Naive thymus-derived CD8-positive, alpha-beta T cell (primary cell): Measurements from ENCODE around the gene CASP3. TPM values are rescaled to one million over a fixed set of nuclear protein-coding genes. Genes with fewer than 3 reads are reported as not detected.
A peak's percentile ranks its signal among the peaks of the same experiment; 100 is the strongest.
"Not testable (repeated sequence)": the region's sequence is repeated elsewhere in the genome, so short reads cannot be mapped to it uniquely, and the experiment has no call there.

Experiments used
- ATAC-seq, 2 donors: fragments of 150-1000 bp; cut with Tn5 transposase in 1 of 2; sonication (Bioruptor Pico), chemical (Tn5 transposase) in 1 of 2; 1 replicate in 1 of 2; 2 replicates in 1 of 2; pipeline ENCODE4 v1.10.0; 2021; ENCODE audit warnings: mild to moderate bottlenecking in 2 of 2, moderate library complexity in 2 of 2
- POLR2A ChIA-PET: fragments of 350-600 bp; sonication (Branson Sonifier 250); formaldehyde crosslinking; loops from one replicate; lab custom pipeline; 2021; ENCODE audit warnings: antibody characterized with exemption; lab: Charles Lee
- DNase-seq, 10 donors: peaks; one replicate each; pipeline versions ENCODE4 v3.0.0 to v3.0.0-alpha.2; 2020 to 2022
- H3K27ac Mint-ChIP-seq, 10 donors: one replicate each; pipeline ENCODE4 v1.8.0; 2020 to 2022; ENCODE audit warnings: mild to moderate bottlenecking in 10 of 10, mixed read lengths in 10 of 10, moderate library complexity in 4 of 10, inconsistent platforms in 1 of 10
- H3K27me3 Mint-ChIP-seq, 5 donors: one replicate each; pipeline ENCODE4 v1.8.0; 2021 to 2022; ENCODE audit warnings: mixed read lengths in 5 of 5
- H3K36me3 Mint-ChIP-seq, 3 donors: one replicate each; pipeline ENCODE4 v1.8.0; 2020 to 2022; ENCODE audit warnings: mixed read lengths in 3 of 3, mild to moderate bottlenecking in 2 of 3, inconsistent platforms in 1 of 3
- H3K4me1 Mint-ChIP-seq, 4 donors: one replicate each; pipeline ENCODE4 v1.8.0; 2021 to 2022; ENCODE audit warnings: mixed read lengths in 4 of 4
- H3K4me3 Mint-ChIP-seq, 10 donors: one replicate each; pipeline ENCODE4 v1.8.0; 2020 to 2022; ENCODE audit warnings: mild to moderate bottlenecking in 10 of 10, mixed read lengths in 10 of 10, moderate library complexity in 6 of 10, inconsistent platforms in 1 of 10
- H3K9me3 Mint-ChIP-seq, 9 donors: one replicate each; pipeline ENCODE4 v1.8.0; 2020 to 2022; ENCODE audit warnings: mixed read lengths in 9 of 9, mild to moderate bottlenecking in 3 of 9, inconsistent platforms in 1 of 9, moderate library complexity in 1 of 9
- polyA plus RNA-seq, 3 donors: library from polyadenylated mRNA; unstranded; fragments of 300-500 nt; fragmentation: Illumina TruSeq; gene quantifications; one replicate each; pipeline ENCODE4 v1.2.3, GENCODE V29; 2021
- total RNA-seq, 8 experiments: library from RNA in 2 of 8; stranded (reverse) in 2 of 8; gene quantifications; one replicate each; pipeline ENCODE4 v1.2.3 and lab custom pipeline; 2021 to 2026

Gene CASP3
- total and polyA plus RNA-seq, 5 experiments from 2014 or later, result 1.9 to 22.8 (median 4.7) TPM

DNA sequence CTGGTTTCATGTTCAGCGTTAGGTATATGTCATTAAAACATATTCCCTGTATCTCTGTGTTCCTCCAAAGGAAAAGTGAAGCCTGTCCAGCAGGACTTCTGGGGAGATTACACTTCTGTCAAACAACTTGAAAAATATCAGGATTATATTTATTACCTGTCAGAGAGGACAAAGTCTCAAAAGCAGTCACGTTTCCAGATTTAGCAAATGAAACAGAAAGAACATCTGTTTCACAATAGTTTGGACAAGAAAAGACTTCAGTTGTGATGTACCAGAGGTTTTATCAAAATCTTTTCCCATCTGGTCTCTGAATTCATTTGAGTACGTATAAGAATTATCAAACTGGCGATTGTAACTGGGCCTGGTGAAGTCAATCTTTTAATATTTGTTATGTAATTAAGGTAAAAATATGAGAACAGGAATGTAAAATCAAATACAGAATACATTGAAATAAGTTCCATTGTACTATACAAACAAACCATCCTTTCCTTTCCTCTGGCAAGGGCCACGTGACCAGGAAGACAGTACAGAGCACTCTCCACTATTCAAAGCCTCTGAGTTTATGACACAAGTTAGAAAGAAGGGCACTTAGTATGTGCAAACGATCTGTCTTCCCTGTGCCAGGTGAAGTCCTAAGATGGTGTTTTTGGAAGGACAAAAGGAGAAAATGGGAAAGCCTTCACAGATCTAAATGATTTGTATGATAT is 3.2 kb downstream of the CASP3 start:
- POLR2A ChIA-PET, result no interaction called here
- ATAC-seq, result no peak
- Mint-ChIP-seq H3K4me1 (peaks cover 33 to 76% (median 67%) of the 10 kb centered on the region in 4 donors), H3K27me3 (no peaks in the 10 kb centered on the region), H3K27ac (peak overlapping the region; percentile 50 to 98 (median 82)), H3K36me3 (peaks cover 4 to 47% (median 7%) of the 10 kb centered on the region in 3 donors), H3K9me3 (no peaks in the 10 kb centered on the region), H3K4me3 (peak overlapping the region in 9 of 10 donors; percentile 73 to 99 (median 96))
- no peak for DNase-seq

DNA sequence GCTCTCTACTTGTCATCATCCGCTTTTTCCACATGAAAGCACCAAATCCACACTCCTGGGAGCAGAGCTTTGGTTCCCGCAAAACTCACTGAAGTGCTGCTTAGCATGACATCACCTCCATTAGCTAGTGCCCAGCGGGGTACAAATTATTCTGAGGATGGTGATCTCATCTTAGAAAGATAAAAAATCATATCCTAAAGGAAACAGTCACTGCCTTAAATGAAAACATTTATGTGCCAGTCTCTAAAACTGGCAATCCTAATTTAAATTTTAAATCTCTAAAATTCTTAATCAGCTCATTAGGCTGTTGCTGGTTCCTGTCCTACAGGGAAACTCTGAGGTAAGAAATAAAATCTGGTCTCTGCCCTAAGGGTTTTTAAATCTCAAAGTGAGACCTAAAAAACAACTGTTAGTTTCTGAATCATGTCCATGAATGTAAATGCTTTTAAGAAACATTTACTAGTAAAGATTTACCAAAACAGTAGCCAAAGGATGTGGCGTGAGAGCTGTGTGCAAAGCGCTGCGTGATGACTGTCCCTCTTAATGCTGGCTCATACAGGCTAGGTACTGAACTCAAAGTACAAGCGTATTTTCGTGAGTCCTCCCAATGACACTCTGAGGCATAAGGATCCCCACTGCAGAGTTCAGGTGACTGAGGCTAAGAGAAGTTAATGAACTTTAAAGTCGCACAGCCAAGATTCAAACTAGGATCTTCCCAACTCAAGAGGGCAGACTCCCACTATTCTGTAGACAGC is 4.5 kb downstream of the CASP3 start:
- H3K27me3 Mint-ChIP-seq, result no peaks in the 10 kb centered on the region
- H3K27ac Mint-ChIP-seq, result peak overlapping the region in 5 of 10 donors; percentile 9 to 57 (median 35)
- no peak for ATAC-seq
- peaks cover 35 to 77% (median 69%) of the 10 kb centered on the region in 4 donors for H3K4me1 Mint-ChIP-seq
- peak overlapping the region in 5 of 10 donors; percentile 15 to 94 (median 29) for H3K4me3 Mint-ChIP-seq
- no peak for DNase-seq
- POLR2A ChIA-PET, result interaction anchor here (0.6 to 1.2 kb wide), 3 partner anchors 71 to 170 kb away, joined by 3 to 4 read pairs (median 4); partner anchors contain the start of genes CENPU and IRF2
- H3K9me3 Mint-ChIP-seq, result no peaks in the 10 kb centered on the region
- H3K36me3 Mint-ChIP-seq, result peaks cover 4 to 57% (median 7%) of the 10 kb centered on the region in 3 donors

DNA sequence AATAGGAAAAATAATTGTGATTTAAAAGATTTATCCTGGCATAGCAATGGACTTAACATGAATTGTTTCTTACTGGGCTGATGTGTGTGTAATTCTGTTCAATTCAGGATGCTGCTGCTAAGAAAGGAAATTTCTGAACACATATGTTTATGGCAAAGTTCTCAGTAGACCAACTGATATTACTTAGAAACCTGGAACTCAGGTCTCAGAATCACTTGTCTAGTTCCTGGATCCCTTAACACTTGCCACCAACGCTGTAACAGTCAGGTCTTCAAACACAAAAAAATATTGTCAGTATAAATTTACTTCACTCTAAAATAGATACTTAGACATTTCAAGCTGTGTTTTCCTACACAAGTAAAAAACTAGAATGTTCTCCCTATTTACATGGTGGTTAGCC is 5.5 kb downstream of the CASP3 start:
- no peak for DNase-seq
- H3K4me1 Mint-ChIP-seq, result peaks cover 41 to 86% (median 77%) of the 10 kb centered on the region in 4 donors
- H3K4me3 Mint-ChIP-seq, result peak overlapping the region in 4 of 10 donors; percentile 9 to 40 (median 13)
- no peaks in the 10 kb centered on the region for H3K9me3 Mint-ChIP-seq
- no peaks in the 10 kb centered on the region for H3K27me3 Mint-ChIP-seq
- no peak for ATAC-seq
- H3K27ac Mint-ChIP-seq, result peak overlapping the region in 2 of 10 donors; percentile 24 to 44
- POLR2A ChIA-PET, result interaction anchor here (0.6 kb wide), 1 partner anchor 70 kb away, joined by 4 read pairs; no protein-coding TSS in a partner anchor
- H3K36me3 Mint-ChIP-seq, result peaks cover 4 to 67% (median 10%) of the 10 kb centered on the region in 3 donors

DNA sequence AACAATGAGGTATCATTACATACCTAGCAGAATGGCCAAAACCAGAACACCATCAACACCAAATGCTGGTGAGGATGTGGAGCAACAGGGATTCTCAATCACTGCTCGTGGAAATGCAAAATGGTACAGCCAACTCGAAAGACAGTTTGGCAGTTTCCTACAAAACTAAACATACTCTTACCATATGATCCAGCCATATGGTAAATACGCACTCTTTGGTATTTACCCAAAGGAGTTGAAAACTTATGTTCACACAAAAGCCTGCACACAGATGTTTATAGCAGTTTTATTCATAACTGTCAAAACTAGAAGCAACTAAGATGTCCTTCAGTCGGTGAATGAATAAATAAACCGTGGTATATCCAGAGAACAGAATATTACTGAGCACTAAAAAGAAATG is 7.8 kb downstream of the CASP3 start:
- ATAC-seq (no peak), DNase-seq (no peak)
- Mint-ChIP-seq H3K9me3 (no peaks in the 10 kb centered on the region), H3K4me1 (peaks cover 27 to 76% (median 64%) of the 10 kb centered on the region in 4 donors), H3K27ac (peak overlapping the region in 1 of 10 donors; percentile 38), H3K36me3 (peaks cover 4 to 83% (median 22%) of the 10 kb centered on the region in 3 donors), H3K27me3 (no peaks in the 10 kb centered on the region), H3K4me3 (peak overlapping the region in 3 of 10 donors; percentile 9 to 18 (median 9))
- POLR2A ChIA-PET, result no interaction called here

DNA sequence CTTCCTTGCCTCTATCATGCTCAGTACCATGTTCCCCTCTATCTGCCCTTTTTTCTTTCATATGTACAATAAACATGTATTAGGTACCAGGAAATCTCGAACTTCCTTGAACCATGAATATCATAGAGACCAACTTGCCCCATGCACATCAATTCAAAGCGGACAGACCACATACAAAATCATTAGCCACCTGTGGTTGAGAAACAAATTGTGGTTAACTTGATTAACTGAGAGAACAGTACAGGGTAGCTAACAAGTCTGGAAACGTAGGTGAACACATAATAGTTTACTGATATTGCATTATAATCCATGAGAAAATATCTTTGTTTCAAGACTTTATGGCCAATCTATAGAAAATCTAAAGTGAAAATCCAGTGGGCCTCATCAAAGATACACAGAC is 8.2 kb downstream of the CASP3 start:
- peak overlapping the region in 3 of 10 donors; percentile 6 to 15 (median 9) for H3K4me3 Mint-ChIP-seq

DNA sequence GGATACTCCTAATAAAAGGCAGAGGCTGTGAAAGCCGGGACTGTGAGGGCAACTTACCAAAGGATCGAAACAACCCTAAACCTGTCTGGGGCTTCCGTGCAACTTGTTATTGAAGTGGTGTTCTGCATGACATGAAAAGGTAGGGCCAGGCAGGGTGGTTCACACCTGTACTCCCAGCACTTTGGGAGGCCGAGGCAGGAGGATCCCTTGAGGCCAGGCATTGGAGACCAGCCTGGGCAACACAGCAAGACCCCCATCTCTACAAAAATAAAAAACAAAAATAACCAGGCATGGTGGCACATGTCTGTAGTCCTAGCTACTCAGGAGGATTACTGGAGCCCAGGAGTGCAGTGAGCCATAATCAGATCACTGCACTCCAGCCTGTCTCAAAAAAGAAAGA is 12.3 kb downstream of the CASP3 start:
- no peak overlapping the region for H3K4me3 Mint-ChIP-seq
- ATAC-seq, result no peak
- peaks cover 22 to 45% (median 40%) of the 10 kb centered on the region in 4 donors for H3K4me1 Mint-ChIP-seq
- no peaks in the 10 kb centered on the region for H3K27me3 Mint-ChIP-seq
- H3K36me3 Mint-ChIP-seq, result peaks cover 0 to 89% (median 30%) of the 10 kb centered on the region in 3 donors
- H3K9me3 Mint-ChIP-seq, result no peaks in the 10 kb centered on the region
- no peak for DNase-seq
- H3K27ac Mint-ChIP-seq, result peak overlapping the region in 1 of 10 donors; percentile 41
- POLR2A ChIA-PET, result interaction anchor here (1.5 kb wide), 1 partner anchor 163 kb away, joined by 3 read pairs; the partner anchor contains the start of gene IRF2

More for the DNA sequence above, 8.2 kb downstream of the CASP3 start:
- no peaks in the 10 kb centered on the region for H3K27me3 Mint-ChIP-seq
- ATAC-seq (no peak), DNase-seq (no peak)
- H3K4me1 Mint-ChIP-seq, result peaks cover 24 to 73% (median 61%) of the 10 kb centered on the region in 4 donors
- peaks cover 4 to 83% (median 22%) of the 10 kb centered on the region in 3 donors for H3K36me3 Mint-ChIP-seq
- POLR2A ChIA-PET, result no interaction called here
- peak overlapping the region in 1 of 10 donors; percentile 7 for H3K27ac Mint-ChIP-seq
- no peaks in the 10 kb centered on the region for H3K9me3 Mint-ChIP-seq

DNA sequence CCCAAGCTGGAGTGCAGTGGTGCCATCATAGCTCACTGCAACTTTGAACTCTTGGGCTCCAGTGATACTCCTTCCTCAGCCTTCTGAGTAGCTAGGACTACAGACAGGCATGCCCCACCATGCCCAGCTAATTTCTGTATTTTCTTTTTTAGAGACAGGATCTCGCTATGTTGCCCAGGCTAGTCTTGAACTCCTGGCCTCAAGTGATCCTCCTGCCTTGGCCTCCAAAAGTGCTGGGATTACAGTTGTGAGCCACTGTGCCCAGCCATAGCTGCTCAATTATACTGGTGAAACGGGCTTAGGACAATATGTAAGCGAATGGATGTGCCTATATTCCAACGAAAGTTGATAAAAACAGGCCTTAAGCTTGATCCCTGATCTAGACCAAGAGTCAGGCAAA is 13.1 kb downstream of the CASP3 start:
- no peaks in the 10 kb centered on the region for H3K9me3 Mint-ChIP-seq
- no peak overlapping the region for H3K4me3 Mint-ChIP-seq
- POLR2A ChIA-PET, result interaction anchor here (0.7 to 1.5 kb wide), 2 partner anchors 22 to 162 kb away, joined by 3 read pairs; partner anchors contain the start of gene IRF2
- ATAC-seq (no peak), DNase-seq (no peak)
- H3K36me3 Mint-ChIP-seq, result peaks cover 0 to 88% (median 33%) of the 10 kb centered on the region in 3 donors
- H3K27ac Mint-ChIP-seq, result peak overlapping the region in 1 of 10 donors; percentile 40
- H3K4me1 Mint-ChIP-seq, result peaks cover 20 to 38% (median 32%) of the 10 kb centered on the region in 4 donors
- H3K27me3 Mint-ChIP-seq, result no peaks in the 10 kb centered on the region

DNA sequence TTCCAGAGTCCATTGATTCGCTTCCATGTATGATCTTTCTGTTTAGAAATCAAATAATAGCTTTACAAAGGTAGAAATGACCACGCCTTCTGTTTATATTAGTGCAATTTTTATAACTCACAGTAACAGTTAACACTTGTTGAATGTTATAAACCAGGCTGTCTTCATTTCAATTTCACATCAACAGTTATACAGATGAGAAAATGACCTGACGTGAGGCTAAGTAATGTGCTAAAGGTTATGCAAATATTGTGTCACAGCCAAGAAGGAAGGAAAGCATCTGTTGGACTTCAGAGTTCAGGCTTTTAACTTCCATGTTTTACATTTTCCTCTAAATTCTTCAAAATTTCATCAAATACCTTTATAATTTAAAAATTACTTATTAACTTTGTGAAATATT is 13.9 kb downstream of the CASP3 start:
- Mint-ChIP-seq H3K27ac (no peak overlapping the region), H3K9me3 (no peaks in the 10 kb centered on the region), H3K4me1 (peaks cover 17 to 33% (median 25%) of the 10 kb centered on the region in 4 donors), H3K4me3 (no peak overlapping the region), H3K27me3 (no peaks in the 10 kb centered on the region), H3K36me3 (peaks cover 0 to 92% (median 37%) of the 10 kb centered on the region in 3 donors)
- DNase-seq (no peak), ATAC-seq (no peak)
- POLR2A ChIA-PET, result interaction anchor here (0.7 to 1.5 kb wide), 2 partner anchors 21 to 161 kb away, joined by 3 read pairs; partner anchors contain the start of gene IRF2

DNA sequence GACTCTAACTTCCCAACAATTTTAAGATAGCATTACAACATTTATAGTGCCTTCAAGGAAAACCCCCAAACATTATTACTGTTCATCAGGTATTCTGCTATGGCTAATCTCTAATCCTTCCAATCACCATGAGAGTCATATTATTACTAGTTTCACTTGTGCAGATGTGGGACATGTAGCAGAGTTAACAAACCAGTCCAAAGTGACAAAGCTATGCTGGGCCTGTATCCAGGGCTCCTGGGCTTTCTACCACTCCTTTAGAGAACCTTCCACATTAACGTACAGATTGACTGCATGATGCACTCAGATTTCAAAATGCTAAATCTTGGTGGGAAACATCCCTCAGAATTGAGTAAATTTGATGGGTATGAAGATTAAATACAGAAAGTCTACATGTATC is 16.4 kb downstream of the CASP3 start:
- peaks cover 3 to 91% (median 40%) of the 10 kb centered on the region in 3 donors for H3K36me3 Mint-ChIP-seq

DNA sequence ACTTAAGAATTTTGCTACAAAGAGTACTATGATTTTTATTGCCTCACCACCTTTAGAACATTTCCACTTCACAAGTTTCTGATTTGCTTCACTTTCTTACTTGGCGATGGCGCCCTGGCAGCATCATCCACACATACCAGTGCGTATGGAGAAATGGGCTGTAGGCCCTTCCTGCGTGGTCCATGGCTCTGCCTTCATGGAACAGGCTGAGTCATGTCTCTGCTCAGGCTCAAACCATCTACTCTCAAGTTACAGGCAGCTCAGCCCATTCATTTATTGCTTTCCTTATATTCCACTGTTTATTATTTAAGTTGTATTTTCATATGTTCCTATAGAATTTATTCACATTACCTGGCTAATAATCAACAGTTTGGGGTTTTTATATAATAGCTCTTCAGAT is 21.1 kb downstream of the CASP3 start:
- peaks cover 8 to 75% (median 41%) of the 10 kb centered on the region in 3 donors for H3K36me3 Mint-ChIP-seq
- H3K9me3 Mint-ChIP-seq, result no peaks in the 10 kb centered on the region
- H3K4me1 Mint-ChIP-seq, result peaks cover 25 to 36% (median 30%) of the 10 kb centered on the region in 4 donors
- ATAC-seq (no peak), DNase-seq (no peak)
- H3K27ac Mint-ChIP-seq, result peak overlapping the region in 3 of 10 donors; percentile 4 to 40 (median 15)
- H3K27me3 Mint-ChIP-seq, result no peaks in the 10 kb centered on the region
- H3K4me3 Mint-ChIP-seq, result no peak overlapping the region
- POLR2A ChIA-PET, result interaction anchor here (3.0 kb wide), 1 partner anchor 20 kb away, joined by 9 read pairs; the partner anchor contains the start of genes CASP3 and PRIMPOL

More for the DNA sequence above, 16.4 kb downstream of the CASP3 start:
- H3K4me1 Mint-ChIP-seq, result peaks cover 0 to 11% (median 8%) of the 10 kb centered on the region in 4 donors
- H3K27ac Mint-ChIP-seq, result peak overlapping the region in 4 of 10 donors; percentile 11 to 54 (median 29)
- H3K9me3 Mint-ChIP-seq, result no peaks in the 10 kb centered on the region
- no peak overlapping the region for H3K4me3 Mint-ChIP-seq
- no peaks in the 10 kb centered on the region for H3K27me3 Mint-ChIP-seq
- ATAC-seq (no peak), DNase-seq (no peak)
- POLR2A ChIA-PET, result interaction anchor here (0.5 to 0.8 kb wide), 2 partner anchors 16 to 971 kb away, joined by 3 read pairs; no protein-coding TSS in a partner anchor

DNA sequence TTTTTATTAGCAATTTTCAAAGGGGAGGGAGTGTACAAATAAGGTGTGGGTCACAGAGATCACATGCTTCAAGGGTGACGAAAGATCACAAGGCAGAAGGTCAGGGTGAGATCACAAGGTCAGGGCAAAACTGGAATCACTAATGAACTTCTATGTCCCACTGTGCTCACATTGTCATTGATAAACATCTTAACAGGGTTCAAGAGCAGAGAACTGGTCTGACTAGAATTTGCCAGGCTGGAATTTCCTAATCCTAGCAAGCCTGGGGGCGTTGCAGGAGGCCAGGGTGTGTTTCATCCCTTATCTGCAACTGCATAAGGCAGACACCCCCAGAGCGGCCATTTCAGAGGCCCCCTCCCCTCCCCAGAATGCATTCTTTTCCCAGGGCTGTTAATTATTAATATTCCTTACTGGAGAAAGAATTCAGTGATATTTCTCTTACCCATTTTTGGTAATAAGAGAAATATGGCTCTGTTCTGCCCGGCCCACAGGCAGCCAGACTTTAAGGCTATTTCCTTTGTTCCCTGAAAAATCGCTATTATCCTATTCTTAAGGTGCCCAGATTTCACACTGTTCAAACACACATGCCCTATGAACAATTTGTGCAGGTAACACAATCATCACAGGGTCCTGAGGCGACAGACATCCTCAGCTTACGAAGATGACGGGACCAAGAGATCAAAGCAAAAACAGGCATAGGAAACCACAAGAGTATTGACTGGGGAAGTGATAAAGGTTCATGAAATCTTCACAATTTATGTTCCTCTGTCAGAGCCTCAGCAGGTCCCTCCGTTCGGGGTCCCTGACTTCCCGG is 23.3 kb downstream of the CASP3 start:
- DNase-seq (peak in 1 of 10 donors; percentile 23), ATAC-seq (peak; percentile 11 to 38)
- H3K27me3 Mint-ChIP-seq, H3K9me3 Mint-ChIP-seq: not testable (repeated sequence)
- Mint-ChIP-seq H3K4me1 (peaks cover 24 to 36% (median 29%) of the 10 kb centered on the region in 4 donors), H3K27ac (peak overlapping the region; percentile 14 to 86 (median 70)), H3K36me3 (peaks cover 8 to 56% (median 33%) of the 10 kb centered on the region in 3 donors), H3K4me3 (peak overlapping the region in 6 of 10 donors; percentile 15 to 62 (median 46))
- POLR2A ChIA-PET, result interaction anchor here (0.9 to 3.0 kb wide), 4 partner anchors 13 to 151 kb away, joined by 3 to 9 read pairs (median 4); partner anchors contain the start of genes CASP3, IRF2 and PRIMPOL
